Measurements from ENCODE around the gene ANO9.

Gene ANO9

DNA sequence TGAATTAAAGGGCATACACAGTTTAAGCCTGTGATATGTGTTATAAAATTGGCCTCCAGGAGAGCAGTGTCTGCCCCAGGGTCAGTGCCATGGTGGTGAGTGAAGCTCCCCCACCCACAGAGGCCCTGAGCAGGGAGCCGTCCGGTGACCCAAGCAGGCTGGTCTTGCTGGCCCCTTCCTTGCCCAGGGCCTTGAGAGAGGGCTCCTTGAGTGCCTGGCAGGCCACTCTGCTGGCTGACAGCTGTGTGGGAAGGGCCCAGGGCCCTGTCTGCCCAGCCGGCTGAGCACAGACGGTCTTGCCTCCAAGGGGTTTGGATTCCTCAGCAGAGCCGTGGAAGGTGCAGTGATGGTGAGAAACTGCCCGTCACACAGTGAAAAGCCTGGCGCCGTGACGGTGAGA is 34.1 kb upstream of the ANO9 start:
- no peak for TF ChIP-seq CTCF (IDR thresholded peaks at IDR 0.05; ENCODE audit: low read depth, low read length)
- H3K4me3 ChIP-seq (ENCODE audit: low read depth, low read length) = no peak overlapping the region

- no peak overlapping the region for H3K4me3 ChIP-seq (ENCODE audit: low read depth, low read length)
- no peak for TF ChIP-seq CTCF (IDR thresholded peaks at IDR 0.05; ENCODE audit: low read depth, low read length)
These were observed 33.2 kb upstream of the ANO9 start for GRCh38 chr11:474914-475506.

GRCh38 chr11:473962-474785 is 32.4 kb upstream of the ANO9 start:
- H3K4me3 ChIP-seq (ENCODE audit: low read depth, low read length) = no peak overlapping the region
- no peak for TF ChIP-seq CTCF (IDR thresholded peaks at IDR 0.05; ENCODE audit: low read depth, low read length)

DNA sequence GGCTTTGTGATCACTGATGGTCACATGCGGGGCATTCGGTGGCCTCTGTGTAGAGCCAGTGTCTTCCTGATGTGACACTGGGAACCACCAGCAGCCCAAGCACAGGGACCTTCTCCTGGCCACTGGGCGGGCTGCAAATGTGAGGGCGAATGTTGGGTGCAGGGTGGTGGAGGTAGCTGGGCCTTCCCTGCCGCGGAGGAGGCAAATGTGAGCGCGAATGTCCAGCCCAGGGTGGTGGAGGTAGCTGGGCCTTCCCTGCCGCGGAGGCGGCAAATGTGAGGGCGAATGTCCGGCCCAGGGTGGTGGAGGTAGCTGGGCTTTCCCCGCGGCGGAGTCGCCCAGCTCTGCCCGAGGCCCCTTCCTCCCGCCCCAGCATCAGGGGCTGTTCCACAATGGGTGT is 31.6 kb upstream of the ANO9 start:
- H3K4me3 ChIP-seq (ENCODE audit: low read depth, low read length) = no peak overlapping the region
- no peak for TF ChIP-seq CTCF (IDR thresholded peaks at IDR 0.05; ENCODE audit: low read depth, low read length)

- TF ChIP-seq CTCF (IDR thresholded peaks at IDR 0.05; ENCODE audit: low read depth, low read length) = no peak
- no peak overlapping the region for H3K4me3 ChIP-seq (ENCODE audit: low read depth, low read length)
These were observed 31.0 kb upstream of the ANO9 start for GRCh38 chr11:472816-473215.

DNA sequence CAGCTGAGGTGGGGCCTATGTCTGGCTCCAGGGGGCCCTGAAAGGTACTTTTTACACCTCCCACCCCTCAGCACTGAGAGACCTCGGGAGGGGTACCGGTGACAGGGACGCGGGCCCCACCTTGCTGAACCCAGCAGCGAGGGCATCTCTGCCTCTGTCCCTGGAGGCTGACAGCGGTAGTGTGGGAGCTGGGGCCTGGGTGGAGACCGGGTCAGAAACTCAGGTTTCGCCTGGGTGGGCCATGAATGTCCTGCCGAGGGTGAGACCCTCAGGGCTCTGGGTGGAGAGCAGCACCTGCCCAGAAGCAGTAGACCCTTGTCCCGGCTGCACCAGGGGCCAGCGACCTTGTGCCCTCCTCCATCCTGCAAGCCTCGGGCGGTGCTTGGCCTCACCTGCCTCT is 30.5 kb upstream of the ANO9 start:
- no peak overlapping the region for H3K4me3 ChIP-seq (ENCODE audit: low read depth, low read length)
- TF ChIP-seq CTCF (IDR thresholded peaks at IDR 0.05; ENCODE audit: low read depth, low read length) = no peak

DNA sequence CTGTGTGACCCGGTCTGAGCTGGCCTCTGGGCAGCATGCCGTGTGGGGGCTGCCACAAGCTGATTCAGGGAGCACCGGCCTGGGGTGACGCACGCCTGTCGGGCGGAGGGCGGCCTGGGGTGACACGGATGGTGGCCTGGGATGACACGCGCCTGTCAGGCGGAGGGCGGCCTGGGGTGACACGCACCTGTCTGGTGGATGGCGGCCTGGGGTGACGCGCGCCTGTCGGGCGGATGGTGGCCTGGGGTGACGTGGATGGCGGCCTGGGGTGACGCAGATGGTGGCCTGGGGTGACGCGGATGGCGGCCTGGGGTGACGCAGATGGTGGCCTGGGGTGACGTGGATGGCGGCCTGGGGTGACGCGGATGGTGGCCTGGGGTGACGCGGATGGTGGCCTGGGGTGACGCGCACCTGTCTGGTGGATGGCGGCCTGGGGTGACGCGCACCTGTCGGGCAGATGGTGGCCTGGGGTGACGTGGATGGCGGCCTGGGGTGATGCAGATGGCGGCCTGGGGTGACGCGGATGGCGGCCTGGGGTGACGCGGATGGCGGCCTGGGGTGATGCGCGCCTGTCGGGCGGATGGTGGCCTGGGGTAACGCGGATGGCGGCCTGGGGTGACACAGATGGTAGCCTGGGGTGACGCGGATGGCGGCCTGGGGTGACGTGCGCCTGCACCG is 29.8 kb upstream of the ANO9 start:
- TF ChIP-seq CTCF (IDR thresholded peaks at IDR 0.05; ENCODE audit: low read depth, low read length) = no peak
- H3K4me3 ChIP-seq (ENCODE audit: low read depth, low read length) = no peak overlapping the region

All from WI38 (cell line).